ENCODE data around the gene ITFG1.

DNA sequence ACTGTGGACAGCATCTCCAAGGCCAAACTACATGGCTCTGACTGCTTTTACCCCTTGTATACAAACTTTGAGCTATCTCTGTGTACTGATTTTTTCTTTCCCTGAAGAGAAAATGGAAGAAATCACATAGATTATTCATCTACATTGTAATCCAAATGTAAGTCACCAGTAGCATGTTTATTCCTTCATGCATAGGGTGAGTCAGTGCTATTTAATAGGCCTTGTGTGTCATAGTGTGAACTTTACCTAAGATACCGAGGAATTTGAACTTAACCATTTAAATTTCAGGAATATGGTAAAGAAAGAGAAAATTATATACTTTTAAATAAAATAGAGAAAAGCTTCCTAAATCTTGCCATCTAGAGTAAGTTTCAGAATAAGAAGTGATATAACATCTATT, 16.8 kb upstream of the ITFG1 start:
- TF ChIP-seq ZNF658 (tag by site-specific recombination; IDR thresholded peaks at IDR 0.05) (no peak), ZNF792 (tag by site-specific recombination; IDR thresholded peaks at IDR 0.05) (no peak), ZNF140 (tag by site-specific recombination; IDR thresholded peaks at IDR 0.05) (no peak), ZNF121 (tag by site-specific recombination; IDR thresholded peaks at IDR 0.05) (no peak), ZNF391 (tag by site-specific recombination; IDR thresholded peaks at IDR 0.05; ENCODE audit: borderline replicate concordance, low read depth) (no peak), ZNF26 (tag by site-specific recombination; IDR thresholded peaks at IDR 0.05) (no peak), MEIS1 (CRISPR knock-in tag; IDR thresholded peaks at IDR 0.05; ENCODE audit: borderline replicate concordance) (no peak), ZEB2 (tag by site-specific recombination; IDR thresholded peaks at IDR 0.05) (no peak), HOXA7 (CRISPR knock-in tag; IDR thresholded peaks at IDR 0.05; ENCODE audit: borderline replicate concordance) (no peak), ZBTB8A (tag by site-specific recombination; IDR thresholded peaks at IDR 0.05) (no peak), ZNF274 (IDR thresholded peaks at IDR 0.05; ENCODE audit: low read length) (no peak), ZNF274 (tag by site-specific recombination; IDR thresholded peaks at IDR 0.05; ENCODE audit: borderline replicate concordance) (no peak)
- TF ChIP-seq, protein P1, sequence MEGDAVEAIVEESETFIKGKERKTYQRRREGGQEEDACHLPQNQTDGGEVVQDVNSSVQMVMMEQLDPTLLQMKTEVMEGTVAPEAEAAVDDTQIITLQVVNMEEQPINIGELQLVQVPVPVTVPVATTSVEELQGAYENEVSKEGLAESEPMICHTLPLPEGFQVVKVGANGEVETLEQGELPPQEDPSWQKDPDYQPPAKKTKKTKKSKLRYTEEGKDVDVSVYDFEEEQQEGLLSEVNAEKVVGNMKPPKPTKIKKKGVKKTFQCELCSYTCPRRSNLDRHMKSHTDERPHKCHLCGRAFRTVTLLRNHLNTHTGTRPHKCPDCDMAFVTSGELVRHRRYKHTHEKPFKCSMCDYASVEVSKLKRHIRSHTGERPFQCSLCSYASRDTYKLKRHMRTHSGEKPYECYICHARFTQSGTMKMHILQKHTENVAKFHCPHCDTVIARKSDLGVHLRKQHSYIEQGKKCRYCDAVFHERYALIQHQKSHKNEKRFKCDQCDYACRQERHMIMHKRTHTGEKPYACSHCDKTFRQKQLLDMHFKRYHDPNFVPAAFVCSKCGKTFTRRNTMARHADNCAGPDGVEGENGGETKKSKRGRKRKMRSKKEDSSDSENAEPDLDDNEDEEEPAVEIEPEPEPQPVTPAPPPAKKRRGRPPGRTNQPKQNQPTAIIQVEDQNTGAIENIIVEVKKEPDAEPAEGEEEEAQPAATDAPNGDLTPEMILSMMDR (tag by site-specific recombination; IDR thresholded peaks at IDR 0.05), result no peak
- TF ChIP-seq, protein P2, sequence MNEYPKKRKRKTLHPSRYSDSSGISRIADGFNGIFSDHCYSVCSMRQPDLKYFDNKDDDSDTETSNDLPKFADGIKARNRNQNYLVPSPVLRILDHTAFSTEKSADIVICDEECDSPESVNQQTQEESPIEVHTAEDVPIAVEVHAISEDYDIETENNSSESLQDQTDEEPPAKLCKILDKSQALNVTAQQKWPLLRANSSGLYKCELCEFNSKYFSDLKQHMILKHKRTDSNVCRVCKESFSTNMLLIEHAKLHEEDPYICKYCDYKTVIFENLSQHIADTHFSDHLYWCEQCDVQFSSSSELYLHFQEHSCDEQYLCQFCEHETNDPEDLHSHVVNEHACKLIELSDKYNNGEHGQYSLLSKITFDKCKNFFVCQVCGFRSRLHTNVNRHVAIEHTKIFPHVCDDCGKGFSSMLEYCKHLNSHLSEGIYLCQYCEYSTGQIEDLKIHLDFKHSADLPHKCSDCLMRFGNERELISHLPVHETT (tag by site-specific recombination; IDR thresholded peaks at IDR 0.05), result no peak
- TF ChIP-seq, protein P3, sequence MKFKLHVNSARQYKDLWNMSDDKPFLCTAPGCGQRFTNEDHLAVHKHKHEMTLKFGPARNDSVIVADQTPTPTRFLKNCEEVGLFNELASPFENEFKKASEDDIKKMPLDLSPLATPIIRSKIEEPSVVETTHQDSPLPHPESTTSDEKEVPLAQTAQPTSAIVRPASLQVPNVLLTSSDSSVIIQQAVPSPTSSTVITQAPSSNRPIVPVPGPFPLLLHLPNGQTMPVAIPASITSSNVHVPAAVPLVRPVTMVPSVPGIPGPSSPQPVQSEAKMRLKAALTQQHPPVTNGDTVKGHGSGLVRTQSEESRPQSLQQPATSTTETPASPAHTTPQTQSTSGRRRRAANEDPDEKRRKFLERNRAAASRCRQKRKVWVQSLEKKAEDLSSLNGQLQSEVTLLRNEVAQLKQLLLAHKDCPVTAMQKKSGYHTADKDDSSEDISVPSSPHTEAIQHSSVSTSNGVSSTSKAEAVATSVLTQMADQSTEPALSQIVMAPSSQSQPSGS (tag by site-specific recombination; IDR thresholded peaks at IDR 0.05; ENCODE audit: low read depth), result no peak

All from HEK293 (cell line).